Mesenchymal stem cell (in vitro differentiated cells and primary cell): ENCODE data around the gene TNRC6A.
"Not testable (repeated sequence)": the region's sequence is repeated elsewhere in the genome, so short reads cannot be mapped to it uniquely, and the experiment has no call there.

Source experiments
- DNase-seq: peaks from one replicate; pipeline ENCODE4 v3.0.0-alpha.2; 2013
- H2AFZ ChIP-seq: one replicate; pipeline ENCODE4 v1.6.1; 2013; ENCODE audit warnings: low read depth, mild to moderate bottlenecking, control low read depth, inconsistent platforms, low read length, moderate library complexity
- H2AK5ac ChIP-seq: 2 replicates; pipeline ENCODE4 v1.6.1; 2013; ENCODE audit warnings: low read length, moderate library complexity, mild to moderate bottlenecking, inconsistent platforms; ENCODE audit not compliant: severe bottlenecking
- H2BK120ac ChIP-seq: one replicate; pipeline ENCODE4 v1.6.1; 2013; ENCODE audit warnings: low read depth, mild to moderate bottlenecking, inconsistent platforms, low read length, moderate library complexity
- H2BK12ac ChIP-seq, 2 experiments: one replicate each; pipeline ENCODE4 v1.6.1; 2013; ENCODE audit warnings: inconsistent platforms in 2 of 2, low read length in 2 of 2, mild to moderate bottlenecking in 2 of 2, moderate library complexity in 2 of 2, control low read depth in 1 of 2
- H2BK15ac ChIP-seq: one replicate; pipeline ENCODE4 v1.6.1; 2013; ENCODE audit warnings: mild to moderate bottlenecking, low read depth, inconsistent platforms; ENCODE audit not compliant: poor library complexity, severe bottlenecking
- H2BK5ac ChIP-seq: 2 replicates; pipeline ENCODE4 v1.6.1; 2013; ENCODE audit warnings: low read depth, mild to moderate bottlenecking, low read length, control low read depth, inconsistent platforms; ENCODE audit not compliant: poor library complexity, severe bottlenecking
- H3K14ac ChIP-seq, 2 experiments: one replicate each; pipeline ENCODE4 v1.6.1; 2013; ENCODE audit warnings: inconsistent platforms in 2 of 2, low read length in 2 of 2, control low read depth in 1 of 2, mild to moderate bottlenecking in 1 of 2, moderate library complexity in 1 of 2
- H3K18ac ChIP-seq, 2 experiments: one replicate each; pipeline ENCODE4 v1.6.1; 2013; ENCODE audit warnings: inconsistent platforms in 2 of 2, low read length in 2 of 2, control low read depth in 1 of 2, low read depth in 1 of 2, mild to moderate bottlenecking in 1 of 2
- H3K23ac ChIP-seq, 2 experiments: one replicate each; pipeline ENCODE4 v1.6.1; 2013; ENCODE audit warnings: inconsistent platforms in 2 of 2, low read length in 2 of 2, mild to moderate bottlenecking in 2 of 2, moderate library complexity in 2 of 2, control low read depth in 1 of 2
- H3K27ac ChIP-seq: 2 replicates; pipeline ENCODE4 v1.5.1; 2013; ENCODE audit warnings: mild to moderate bottlenecking, moderate library complexity, low read length, control low read depth, inconsistent platforms; ENCODE audit not compliant: poor library complexity, severe bottlenecking
- H3K27me3 ChIP-seq, 2 experiments: 2 replicates each; pipeline versions ENCODE4 v1.6.1 to v1.7.0; 2013; ENCODE audit warnings: low read length in 2 of 2, mild to moderate bottlenecking in 2 of 2, moderate library complexity in 2 of 2, control low read depth in 1 of 2, inconsistent platforms in 1 of 2; ENCODE audit not compliant: control insufficient read depth in 1 of 2, insufficient read depth in 1 of 2
- H3K36me3 ChIP-seq, 2 experiments: 2 replicates each; pipeline versions ENCODE4 v1.6.1 to v1.7.0; 2013; ENCODE audit warnings: low read length in 2 of 2, control low read depth in 1 of 2, inconsistent platforms in 1 of 2, low read depth in 1 of 2, mild to moderate bottlenecking in 1 of 2; ENCODE audit not compliant: insufficient read depth in 2 of 2, control insufficient read depth in 1 of 2
- H3K4ac ChIP-seq, 2 experiments: one replicate each; pipeline ENCODE4 v1.6.1; 2013; ENCODE audit warnings: inconsistent platforms in 2 of 2, low read length in 2 of 2, mild to moderate bottlenecking in 2 of 2, moderate library complexity in 2 of 2, control low read depth in 1 of 2, low read depth in 1 of 2
- H3K4me1 ChIP-seq: 2 replicates; pipeline ENCODE4 v1.6.1; 2013; ENCODE audit warnings: low read depth, low read length, control low read depth; ENCODE audit not compliant: control insufficient read depth, insufficient read depth
- H3K4me2 ChIP-seq: 2 replicates; pipeline ENCODE4 v1.6.1; 2013; ENCODE audit warnings: low read length, mild to moderate bottlenecking, inconsistent platforms; ENCODE audit not compliant: poor library complexity, severe bottlenecking
- H3K4me3 ChIP-seq, 2 experiments: 2 replicates each; pipeline versions ENCODE4 v1.5.1 to v1.7.0; 2013; ENCODE audit warnings: low read length in 2 of 2, mild to moderate bottlenecking in 2 of 2, control low read depth in 1 of 2, low read depth in 1 of 2; ENCODE audit not compliant: insufficient read depth in 1 of 2
- H3K79me1 ChIP-seq: replicated peaks from 2 replicates; pipeline ENCODE4 v1.6.1; 2013; ENCODE audit warnings: mild to moderate bottlenecking, control low read depth, low read length, inconsistent platforms; ENCODE audit not compliant: poor library complexity, severe bottlenecking
- H3K9ac ChIP-seq: 2 replicates; pipeline ENCODE4 v1.7.0; 2013; ENCODE audit warnings: mild to moderate bottlenecking, low read length, moderate library complexity
- H3K9me3 ChIP-seq: 2 replicates; pipeline ENCODE4 v1.7.0; 2013; ENCODE audit warnings: mild to moderate bottlenecking, low read length; ENCODE audit not compliant: control insufficient read depth
- H4K8ac ChIP-seq: one replicate; pipeline ENCODE4 v1.6.1; 2013; ENCODE audit warnings: inconsistent platforms, mild to moderate bottlenecking, low read length, moderate library complexity
- H4K91ac ChIP-seq: one replicate; pipeline ENCODE4 v1.6.1; 2013; ENCODE audit warnings: mild to moderate bottlenecking, low read length, inconsistent platforms
- WGBS: methylation state at CpG from one replicate; pipeline ENCODE4 v1.1.7; 2013; ENCODE audit warnings: mixed read lengths; 5-methylcytosine and 5-hydroxymethylcytosine counted together

The TNRC6A gene

GRCh38 chr16:24812813-24813212 is 83.4 kb downstream of the TNRC6A start:
- not testable (repeated sequence) for H3K18ac ChIP-seq, H3K4me2 ChIP-seq, H2AK5ac ChIP-seq, DNase-seq, H3K4ac ChIP-seq, H4K8ac ChIP-seq, H2BK5ac ChIP-seq, H2BK120ac ChIP-seq, H4K91ac ChIP-seq, H2AFZ ChIP-seq, H3K27ac ChIP-seq, H3K9ac ChIP-seq, H2BK12ac ChIP-seq, H3K4me3 ChIP-seq, H2BK15ac ChIP-seq, H3K9me3 ChIP-seq, H3K23ac ChIP-seq, H3K27me3 ChIP-seq, H3K4me1 ChIP-seq, H3K14ac ChIP-seq
- Histone ChIP-seq H3K36me3 (peaks cover 41 to 96% of the 10 kb centered on the region in 2 experiments), H3K79me1 (peaks cover 18% of the 10 kb centered on the region)
- WGBS: 95% methylated on average over 3 of the region's 6 CpGs

GRCh38 chr16:24815021-24815420 is 85.6 kb downstream of the TNRC6A start:
- H3K4me3 ChIP-seq: no peak overlapping the region
- no peak overlapping the region for H3K4ac ChIP-seq
- H3K18ac ChIP-seq: no peak overlapping the region
- no peak overlapping the region for H2BK5ac ChIP-seq
- no peak overlapping the region for H3K4me2 ChIP-seq
- H3K9me3 ChIP-seq: no peaks in the 10 kb centered on the region
- H3K36me3 ChIP-seq: peaks cover 47 to 93% of the 10 kb centered on the region in 2 experiments
- H4K91ac ChIP-seq: no peak overlapping the region
- no peak overlapping the region for H3K14ac ChIP-seq
- H3K23ac ChIP-seq: no peak overlapping the region
- no peaks in the 10 kb centered on the region for H3K27me3 ChIP-seq
- no peak overlapping the region for H3K9ac ChIP-seq
- no peak for DNase-seq
- peaks cover 24% of the 10 kb centered on the region for H3K79me1 ChIP-seq
- WGBS: 97% methylated on average over 7 of the region's 7 CpGs
- no peak overlapping the region for H2BK120ac ChIP-seq
- no peaks in the 10 kb centered on the region for H3K4me1 ChIP-seq
- H3K27ac ChIP-seq: no peak overlapping the region
- no peak overlapping the region for H4K8ac ChIP-seq
- no peak overlapping the region for H2BK15ac ChIP-seq
- no peak overlapping the region for H2AK5ac ChIP-seq
- H2AFZ ChIP-seq: no peak overlapping the region
- H2BK12ac ChIP-seq: no peak overlapping the region

- no peaks in the 10 kb centered on the region for H3K9me3 ChIP-seq
- no peak overlapping the region for H3K9ac ChIP-seq
These were observed 87.2 kb downstream of the TNRC6A start for GRCh38 chr16:24816688-24817087.

GRCh38 chr16:24819462-24820040 is 90.1 kb downstream of the TNRC6A start:
- no peak overlapping the region for H2AK5ac ChIP-seq
- no peak overlapping the region for H3K23ac ChIP-seq
- no peak overlapping the region for H3K4me2 ChIP-seq
- H3K4ac ChIP-seq: no peak overlapping the region
- no peak overlapping the region for H4K8ac ChIP-seq
- H2AFZ ChIP-seq: no peak overlapping the region
- 100% methylated on average over 2 of the region's 2 CpGs for WGBS
- no peaks in the 10 kb centered on the region for H3K27me3 ChIP-seq
- H3K36me3 ChIP-seq: peaks cover 73 to 95% of the 10 kb centered on the region in 2 experiments
- H3K4me1 ChIP-seq: no peaks in the 10 kb centered on the region
- DNase-seq: no peak
- H3K18ac ChIP-seq: no peak overlapping the region
- H3K14ac ChIP-seq: no peak overlapping the region
- no peak overlapping the region for H2BK5ac ChIP-seq
- H2BK12ac ChIP-seq: no peak overlapping the region
- peak overlapping the region; percentile 5 for H3K9ac ChIP-seq
- H3K79me1 ChIP-seq: peaks cover 37% of the 10 kb centered on the region
- H3K4me3 ChIP-seq: no peak overlapping the region
- H2BK120ac ChIP-seq: no peak overlapping the region
- H3K27ac ChIP-seq: no peak overlapping the region
- no peak overlapping the region for H4K91ac ChIP-seq
- no peak overlapping the region for H2BK15ac ChIP-seq
- no peaks in the 10 kb centered on the region for H3K9me3 ChIP-seq

More at GRCh38 chr16:24816688-24817087, 87.2 kb downstream of the TNRC6A start:
- Histone ChIP-seq H2BK15ac (no peak overlapping the region), H2BK5ac (no peak overlapping the region), H3K4me2 (no peak overlapping the region), H3K18ac (no peak overlapping the region), H2AK5ac (no peak overlapping the region), H3K27me3 (no peaks in the 10 kb centered on the region), H3K4me3 (no peak overlapping the region), H3K14ac (no peak overlapping the region), H4K91ac (no peak overlapping the region), H3K36me3 (peaks cover 59 to 93% of the 10 kb centered on the region in 2 experiments), H3K4me1 (no peaks in the 10 kb centered on the region), H3K27ac (no peak overlapping the region), H2BK120ac (no peak overlapping the region), H3K4ac (no peak overlapping the region), H2BK12ac (no peak overlapping the region), H4K8ac (no peak overlapping the region), H3K23ac (no peak overlapping the region), H3K79me1 (peaks cover 34% of the 10 kb centered on the region), H2AFZ (no peak overlapping the region)
- no peak for DNase-seq
- WGBS: 92% methylated on average over 6 of the region's 6 CpGs
